GM12875 (cell line): Measurements from ENCODE around the gene FOLR2.

Experiments used
- H3K4me3 ChIP-seq: one replicate; pipeline ENCODE4 v1.5.1; 2011; ENCODE audit warnings: low read depth, low read length, control low read depth
- TF ChIP-seq, protein P1 (sequence below): IDR thresholded peaks from 2 replicates; pipeline ENCODE4 v1.5.1; 2011; ENCODE audit warnings: low read depth, mild to moderate bottlenecking, control low read depth, inconsistent platforms, low read length, moderate library complexity, borderline replicate concordance; ENCODE audit not compliant: insufficient read depth

FOLR2 gene

DNA sequence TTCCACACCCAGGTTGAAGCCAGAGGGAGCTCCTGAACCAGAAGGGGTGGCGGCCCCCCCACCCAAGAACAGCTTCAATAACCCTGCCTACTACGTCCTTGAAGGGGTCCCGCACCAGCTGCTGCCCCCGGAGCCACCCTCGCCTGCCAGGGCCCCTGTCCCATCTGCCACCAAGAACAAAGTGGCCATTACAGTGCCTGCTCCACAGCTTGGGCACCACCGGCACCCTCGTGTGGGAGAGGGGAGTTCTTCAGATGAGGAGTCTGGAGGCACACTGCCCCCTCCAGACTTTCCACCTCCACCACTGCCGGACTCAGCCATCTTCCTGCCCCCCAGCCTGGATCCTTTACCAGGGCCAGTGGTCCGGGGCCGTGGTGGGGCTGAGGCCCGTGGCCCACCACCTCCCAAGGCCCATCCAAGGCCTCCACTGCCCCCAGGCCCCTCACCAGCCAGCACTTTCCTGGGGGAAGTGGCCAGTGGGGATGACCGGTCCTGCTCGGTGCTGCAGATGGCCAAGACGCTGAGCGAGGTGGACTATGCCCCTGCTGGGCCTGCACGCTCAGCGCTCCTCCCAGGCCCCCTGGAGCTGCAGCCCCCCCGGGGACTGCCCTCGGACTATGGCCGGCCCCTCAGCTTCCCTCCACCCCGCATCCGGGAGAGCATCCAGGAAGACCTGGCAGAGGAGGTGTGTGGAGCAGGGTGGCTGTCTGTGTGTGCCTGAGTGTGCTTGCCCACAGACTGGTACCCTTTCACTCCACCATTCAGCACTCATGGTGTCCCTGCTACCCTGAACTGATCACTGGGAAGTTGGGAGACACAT lies 20.7 kb downstream of the FOLR2 start:
- no peak overlapping the region for H3K4me3 ChIP-seq
- TF ChIP-seq, protein P1, sequence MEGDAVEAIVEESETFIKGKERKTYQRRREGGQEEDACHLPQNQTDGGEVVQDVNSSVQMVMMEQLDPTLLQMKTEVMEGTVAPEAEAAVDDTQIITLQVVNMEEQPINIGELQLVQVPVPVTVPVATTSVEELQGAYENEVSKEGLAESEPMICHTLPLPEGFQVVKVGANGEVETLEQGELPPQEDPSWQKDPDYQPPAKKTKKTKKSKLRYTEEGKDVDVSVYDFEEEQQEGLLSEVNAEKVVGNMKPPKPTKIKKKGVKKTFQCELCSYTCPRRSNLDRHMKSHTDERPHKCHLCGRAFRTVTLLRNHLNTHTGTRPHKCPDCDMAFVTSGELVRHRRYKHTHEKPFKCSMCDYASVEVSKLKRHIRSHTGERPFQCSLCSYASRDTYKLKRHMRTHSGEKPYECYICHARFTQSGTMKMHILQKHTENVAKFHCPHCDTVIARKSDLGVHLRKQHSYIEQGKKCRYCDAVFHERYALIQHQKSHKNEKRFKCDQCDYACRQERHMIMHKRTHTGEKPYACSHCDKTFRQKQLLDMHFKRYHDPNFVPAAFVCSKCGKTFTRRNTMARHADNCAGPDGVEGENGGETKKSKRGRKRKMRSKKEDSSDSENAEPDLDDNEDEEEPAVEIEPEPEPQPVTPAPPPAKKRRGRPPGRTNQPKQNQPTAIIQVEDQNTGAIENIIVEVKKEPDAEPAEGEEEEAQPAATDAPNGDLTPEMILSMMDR: no peak

DNA sequence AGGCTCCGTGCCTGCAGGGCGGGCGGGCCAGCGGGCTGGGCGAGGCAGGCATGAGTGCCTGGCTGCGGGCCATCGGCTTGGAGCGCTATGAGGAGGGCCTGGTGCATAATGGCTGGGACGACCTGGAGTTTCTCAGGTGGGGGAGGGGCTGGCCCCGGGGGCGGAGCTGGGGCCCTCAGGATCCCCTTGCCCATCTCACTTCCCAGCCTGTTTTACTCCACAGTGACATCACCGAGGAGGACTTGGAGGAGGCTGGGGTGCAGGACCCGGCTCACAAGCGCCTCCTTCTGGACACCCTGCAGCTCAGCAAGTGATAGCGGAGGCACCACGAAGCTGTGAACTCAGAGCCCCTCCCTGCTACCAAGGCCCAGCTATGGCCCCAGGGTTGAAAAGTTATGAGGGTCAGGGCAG lies 21.5 kb downstream of the FOLR2 start:
- TF ChIP-seq, protein P1: peak; percentile 93
- no peak overlapping the region for H3K4me3 ChIP-seq

DNA sequence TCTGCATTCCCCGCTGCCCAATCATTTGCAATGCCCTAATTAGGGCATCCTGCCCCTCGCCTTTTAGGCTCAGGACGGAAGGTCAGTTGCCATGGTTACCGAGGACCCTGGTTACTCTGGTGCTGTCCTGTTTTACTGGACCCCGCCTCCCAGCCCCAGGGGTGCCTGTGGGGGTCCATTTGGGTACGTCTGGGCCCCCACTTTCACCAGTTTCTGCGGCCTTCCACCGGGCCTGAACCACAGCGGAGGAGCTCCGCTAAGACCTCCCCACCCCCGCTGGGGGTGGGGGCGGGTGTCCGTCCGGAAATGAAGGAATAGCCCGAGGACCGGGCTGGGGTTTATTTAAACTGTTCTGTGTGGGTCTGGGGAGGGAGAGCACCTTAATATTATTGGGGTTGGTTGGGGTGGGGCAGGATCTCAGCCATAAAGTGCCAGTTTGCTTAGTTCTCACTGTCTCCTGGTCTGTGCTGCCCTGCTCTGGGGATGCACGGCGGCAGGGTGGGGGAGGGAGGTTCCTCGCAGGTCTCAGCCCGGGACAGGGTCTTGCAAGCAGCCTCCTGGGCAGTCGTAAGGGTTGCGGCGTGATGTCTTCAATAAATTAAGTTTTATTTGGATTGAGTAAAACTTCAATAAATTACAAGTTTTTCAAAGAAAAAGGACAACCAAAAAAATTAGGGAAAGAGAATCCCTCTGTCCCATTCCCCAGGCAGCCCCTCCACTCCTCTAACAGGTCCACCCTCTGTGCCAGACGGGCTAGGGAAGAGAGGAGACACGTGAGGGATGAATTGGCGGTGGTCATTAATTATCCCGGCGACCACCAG lies 22.1 kb downstream of the FOLR2 start:
- TF ChIP-seq, protein P1: no peak
- H3K4me3 ChIP-seq: no peak overlapping the region

DNA sequence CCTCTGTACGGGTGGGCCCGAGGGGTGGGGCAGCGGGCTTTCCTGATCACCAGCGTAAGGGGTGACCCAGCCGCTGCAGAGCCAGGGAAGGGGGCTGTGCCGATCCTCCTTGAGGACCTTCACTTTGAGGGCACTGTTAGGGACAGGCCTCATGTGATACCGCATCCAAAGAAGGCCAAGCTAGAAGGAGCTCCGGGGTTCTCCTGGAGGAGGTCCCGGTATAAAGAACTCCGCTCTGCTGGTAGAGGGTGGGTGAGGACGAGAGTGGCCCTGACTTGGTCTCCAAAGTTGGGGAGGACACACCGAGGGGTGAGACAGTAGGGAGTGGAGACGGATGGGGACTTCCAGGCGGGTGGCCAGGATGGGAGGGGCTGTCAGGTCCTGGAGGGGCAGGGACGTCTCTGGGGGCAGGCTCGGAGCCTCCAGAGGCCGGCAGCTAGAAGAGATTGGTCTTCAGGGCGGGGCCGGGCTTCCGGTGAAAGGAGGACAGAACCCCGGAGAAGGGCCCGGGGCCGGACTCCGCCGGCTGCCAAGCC lies 22.8 kb downstream of the FOLR2 start:
- TF ChIP-seq, protein P1: no peak
- no peak overlapping the region for H3K4me3 ChIP-seq

DNA sequence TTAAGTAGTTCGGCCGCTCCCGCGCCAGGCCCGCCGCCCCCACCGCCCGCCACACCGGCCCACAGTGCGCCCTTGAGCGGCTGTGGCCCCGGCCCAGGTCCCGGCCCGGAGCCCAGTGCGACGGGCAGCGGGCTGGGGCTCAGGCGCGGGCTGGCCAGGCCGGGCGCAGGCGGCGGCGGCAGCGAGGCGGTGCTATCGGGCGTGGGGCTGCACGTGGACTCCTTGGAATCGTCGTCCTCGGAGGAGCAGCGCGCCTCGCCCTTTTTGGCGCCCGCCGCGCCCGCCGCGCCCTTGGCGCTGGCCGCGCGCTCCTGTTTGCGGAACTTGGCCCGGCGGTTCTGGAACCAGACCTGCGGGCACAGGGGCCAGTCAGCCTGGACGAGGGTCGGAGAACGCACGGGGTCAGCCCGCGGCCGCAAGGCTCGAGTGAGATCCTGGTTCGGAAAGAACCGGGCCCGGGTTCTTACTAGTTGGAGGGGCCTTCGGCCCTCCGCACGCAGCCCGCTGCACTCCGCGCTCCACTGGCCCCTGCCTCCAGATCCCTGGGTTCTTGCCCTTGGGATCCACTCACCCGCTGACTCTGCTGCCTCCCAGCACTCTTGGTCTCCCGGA lies 23.4 kb downstream of the FOLR2 start:
- TF ChIP-seq, protein P1: no peak
- peak overlapping the region; percentile 6 for H3K4me3 ChIP-seq

DNA sequence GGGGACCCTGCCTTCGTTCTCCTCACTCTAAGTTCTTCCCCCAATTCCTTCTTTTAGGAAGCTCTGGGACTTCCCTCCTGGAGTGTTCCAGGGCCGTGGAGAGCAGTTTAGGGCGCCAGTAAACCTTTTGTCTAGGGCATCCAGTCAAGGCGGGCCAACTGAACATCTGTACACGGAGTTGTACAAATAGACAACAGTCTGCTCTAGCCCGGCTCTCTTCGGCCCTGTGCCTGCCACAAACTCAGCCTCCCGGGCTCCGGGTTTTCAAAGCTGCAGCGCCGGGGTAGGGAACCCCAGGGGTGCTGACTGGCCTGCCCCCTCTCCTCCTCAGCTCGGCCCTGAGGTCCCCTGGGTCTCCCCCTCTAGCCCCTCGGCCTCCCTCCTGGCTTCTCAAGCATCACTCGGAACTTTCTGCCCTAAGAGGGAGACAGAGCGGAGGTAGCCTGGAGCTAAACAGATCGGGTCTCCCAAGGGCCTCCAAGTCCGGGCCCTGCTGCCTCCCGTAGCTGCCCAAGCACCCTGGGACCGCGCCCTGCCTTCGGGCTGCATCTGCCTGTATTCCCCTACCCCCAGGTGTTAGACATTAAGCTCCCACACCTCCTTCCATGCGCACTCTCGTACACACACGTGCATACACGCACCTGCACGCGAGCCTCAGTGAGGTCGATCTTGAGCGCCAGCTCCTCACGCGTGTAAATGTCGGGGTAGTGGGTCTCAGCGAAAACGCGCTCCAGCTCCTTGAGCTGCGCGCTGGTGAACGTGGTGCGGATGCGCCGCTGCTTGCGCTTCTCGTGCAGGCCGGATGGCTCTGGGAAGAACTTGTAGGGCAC lies 24.1 kb downstream of the FOLR2 start:
- no peak overlapping the region for H3K4me3 ChIP-seq
- TF ChIP-seq, protein P1: no peak
